Measurements from ENCODE around the gene GPR62. TPM values are rescaled to one million over a fixed set of nuclear protein-coding genes. Genes with fewer than 3 reads are reported as not detected.
A peak's percentile ranks its signal among the peaks of the same experiment; 100 is the strongest.
"Not testable (repeated sequence)": the region's sequence is repeated elsewhere in the genome, so short reads cannot be mapped to it uniquely, and the experiment has no call there.

Gene GPR62
- total RNA-seq, 2 donors from 2014 or later: 0.10 TPM; not detected in 1

DNA sequence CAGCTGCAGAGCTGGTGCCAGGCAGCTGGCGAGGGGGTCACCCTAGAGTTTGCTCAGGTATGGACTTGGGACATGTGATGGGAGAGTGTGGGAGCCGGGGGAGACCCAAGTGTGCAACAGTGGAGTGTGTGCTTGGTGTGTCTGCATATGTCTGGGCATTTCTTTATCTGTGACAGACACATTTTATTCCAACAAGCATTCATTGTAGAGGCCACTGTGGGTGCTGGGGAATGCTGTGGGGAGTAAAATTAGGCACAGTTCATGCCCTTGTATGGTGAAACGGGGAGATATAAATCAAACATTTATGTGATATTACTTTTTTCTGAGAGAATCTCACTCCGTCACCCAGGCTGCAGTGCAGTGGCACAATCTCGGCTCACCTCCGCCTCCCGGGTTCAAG lies 32.4 kb downstream of the GPR62 start:
- no peak for ATAC-seq (replicated peaks in 1 of 2)
- Mint-ChIP-seq H3K36me3 (ENCODE audit: insufficient read depth in 2 of 2) (no peaks in the 10 kb centered on the region), H3K27ac (no peak overlapping the region), H3K4me3 (no peak overlapping the region), H3K9me3 (no peaks in the 10 kb centered on the region), H3K4me1 (ENCODE audit: low read depth) (peaks cover 37% of the 10 kb centered on the region), H3K27me3 (ENCODE audit: low read depth) (no peaks in the 10 kb centered on the region)
- no peak for DNase-seq

GRCh38 chr3:51988286-51989146 lies 33.3 kb downstream of the GPR62 start:
- Mint-ChIP-seq H3K36me3 (ENCODE audit: insufficient read depth in 2 of 2) (peaks cover 0 to 3% of the 10 kb centered on the region in 2 donors), H3K9me3 (no peaks in the 10 kb centered on the region)
- ATAC-seq (replicated peaks in 1 of 2): peak in 1 of 2 donors; percentile 5

DNA sequence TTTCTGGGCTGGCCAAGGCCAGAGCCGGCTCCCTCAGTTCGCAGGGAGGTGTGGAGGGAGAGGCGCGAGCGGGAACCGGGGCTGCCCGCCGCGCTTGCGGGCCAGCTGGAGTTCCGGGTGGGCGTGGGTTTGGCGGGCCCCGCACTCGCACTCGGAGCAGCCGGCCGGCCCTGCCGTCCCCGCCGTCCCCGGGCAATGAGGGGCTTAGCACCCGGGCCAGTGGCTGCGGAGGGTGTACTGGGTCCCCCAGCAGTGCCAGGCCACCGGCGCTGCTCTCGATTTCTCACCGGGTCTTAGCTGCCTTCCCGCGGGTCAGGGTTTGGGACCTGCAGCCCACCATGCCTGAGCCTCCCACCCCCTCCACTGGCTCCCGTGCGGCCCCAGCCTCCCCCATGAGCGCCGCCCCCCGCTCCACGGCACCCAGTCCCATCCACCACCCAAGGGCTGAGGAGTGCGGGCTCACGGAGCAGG lies 35.4 kb downstream of the GPR62 start:
- H3K27ac Mint-ChIP-seq; DNase-seq; H3K27me3 Mint-ChIP-seq (ENCODE audit: low read depth); H3K9me3 Mint-ChIP-seq; H3K4me3 Mint-ChIP-seq; ATAC-seq (replicated peaks in 1 of 2): not testable (repeated sequence)
- peaks cover 33% of the 10 kb centered on the region for H3K4me1 Mint-ChIP-seq (ENCODE audit: low read depth)
- H3K36me3 Mint-ChIP-seq (ENCODE audit: insufficient read depth in 2 of 2): peaks cover 13 to 17% of the 10 kb centered on the region in 2 donors

More at GRCh38 chr3:51988286-51989146, 33.3 kb downstream of the GPR62 start:
- Mint-ChIP-seq H3K4me3 (no peak overlapping the region), H3K27me3 (ENCODE audit: low read depth) (no peaks in the 10 kb centered on the region), H3K4me1 (ENCODE audit: low read depth) (peaks cover 38% of the 10 kb centered on the region), H3K27ac (no peak overlapping the region)
- no peak for DNase-seq

GRCh38 chr3:51992017-51992682 lies 37.0 kb downstream of the GPR62 start:
- DNase-seq: no peak
- H3K9me3 Mint-ChIP-seq: no peaks in the 10 kb centered on the region
- ATAC-seq (replicated peaks in 1 of 2): no peak
- H3K36me3 Mint-ChIP-seq (ENCODE audit: insufficient read depth in 2 of 2): peaks cover 16 to 20% of the 10 kb centered on the region in 2 donors
- no peaks in the 10 kb centered on the region for H3K27me3 Mint-ChIP-seq (ENCODE audit: low read depth)
- H3K4me3 Mint-ChIP-seq: peak overlapping the region; percentile 3 to 43
- peak overlapping the region; percentile 75 for H3K27ac Mint-ChIP-seq
- H3K4me1 Mint-ChIP-seq (ENCODE audit: low read depth): peaks cover 37% of the 10 kb centered on the region

DNA sequence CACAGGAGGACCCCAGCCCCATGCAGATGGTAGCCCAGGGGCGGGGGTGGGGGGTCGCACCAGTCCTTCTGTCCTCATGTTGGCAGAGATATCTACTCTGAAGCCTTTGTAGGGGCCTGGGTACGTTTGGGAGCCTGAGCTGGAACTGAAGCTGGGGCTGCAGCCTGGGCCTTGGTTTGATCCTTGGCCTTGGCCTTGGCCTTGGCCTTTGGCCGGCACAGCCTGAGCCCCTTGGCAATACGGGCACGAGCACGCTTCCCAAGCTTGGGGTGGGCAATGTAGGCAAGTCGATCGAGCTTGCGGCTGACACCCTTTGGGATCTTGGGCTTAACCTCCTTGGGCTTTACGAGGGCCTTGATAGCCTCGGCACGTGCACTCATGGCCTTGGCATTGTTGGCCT lies 38.5 kb downstream of the GPR62 start:
- not testable (repeated sequence) for DNase-seq; ATAC-seq (replicated peaks in 1 of 2); H3K27me3 Mint-ChIP-seq (ENCODE audit: low read depth); H3K27ac Mint-ChIP-seq; H3K9me3 Mint-ChIP-seq
- Mint-ChIP-seq H3K4me3 (peak overlapping the region; percentile 97 to 100), H3K4me1 (ENCODE audit: low read depth) (peaks cover 37% of the 10 kb centered on the region), H3K36me3 (ENCODE audit: insufficient read depth in 2 of 2) (peaks cover 16 to 20% of the 10 kb centered on the region in 2 donors)

GRCh38 chr3:51994530-51994929 lies 39.3 kb downstream of the GPR62 start:
- H3K9me3 Mint-ChIP-seq: no peaks in the 10 kb centered on the region
- peaks cover 16 to 20% of the 10 kb centered on the region in 2 donors for H3K36me3 Mint-ChIP-seq (ENCODE audit: insufficient read depth in 2 of 2)
- H3K4me3 Mint-ChIP-seq: peak overlapping the region; percentile 97 to 100
- ATAC-seq (replicated peaks in 1 of 2): no peak
- peaks cover 6% of the 10 kb centered on the region for H3K27me3 Mint-ChIP-seq (ENCODE audit: low read depth)
- peak overlapping the region; percentile 98 for H3K27ac Mint-ChIP-seq
- H3K4me1 Mint-ChIP-seq (ENCODE audit: low read depth): peaks cover 37% of the 10 kb centered on the region
- DNase-seq: no peak

DNA sequence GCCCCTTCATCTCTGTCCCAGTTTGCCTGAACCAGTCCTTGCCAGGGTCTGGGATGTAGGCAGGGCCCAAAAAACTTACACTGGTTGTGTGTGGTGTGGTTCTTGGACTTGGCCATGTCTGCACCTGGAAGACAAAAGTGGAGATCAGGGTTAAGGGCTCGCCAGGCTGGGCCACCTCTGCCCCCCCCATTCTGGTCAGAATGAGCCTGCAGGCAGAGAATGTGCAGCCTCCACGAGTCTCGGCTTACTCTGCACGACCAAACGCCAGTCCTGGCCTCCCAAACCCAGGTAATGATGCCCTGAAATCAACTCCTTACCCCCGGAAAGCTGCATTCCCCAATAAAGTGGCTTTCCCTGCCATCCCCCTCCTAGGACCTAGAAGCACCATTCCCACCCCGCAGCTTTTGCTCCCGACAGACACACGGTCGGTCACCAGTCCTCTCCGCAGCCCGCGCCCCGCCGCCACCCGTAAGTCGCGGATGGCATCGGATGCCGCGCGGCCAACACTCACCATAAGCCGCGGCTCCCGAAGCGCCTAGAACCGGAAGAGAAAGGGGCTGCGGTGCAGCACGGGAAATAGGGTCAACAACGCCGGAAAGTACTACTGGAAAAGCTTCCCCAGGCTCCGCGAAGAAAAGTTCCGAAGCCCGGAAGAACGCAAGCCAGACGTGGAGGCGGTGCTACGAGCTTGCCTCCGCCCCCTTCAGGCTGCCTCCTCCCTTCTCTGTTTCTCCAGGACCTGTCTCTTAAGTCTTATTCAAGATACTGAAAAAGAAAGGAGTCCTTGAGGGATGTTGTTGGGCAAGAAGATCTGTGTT lies 40.4 kb downstream of the GPR62 start, which contains the start of gene RPL29:
Gene RPL29 (minus strand): TSS at position 550 of the 818 bp plus-strand sequence. CDS start 434 bp downstream, at position 116.
- Mint-ChIP-seq H3K27ac (peak within 1 kb of the TSS; percentile 98), H3K36me3 (ENCODE audit: insufficient read depth in 2 of 2) (peaks cover 16 to 20% of the 10 kb centered on the region in 2 donors), H3K4me3 (peak within 1 kb of the TSS; percentile 97 to 100), H3K9me3 (no peaks in the 10 kb centered on the region), H3K27me3 (ENCODE audit: low read depth) (peaks cover 6% of the 10 kb centered on the region), H3K4me1 (ENCODE audit: low read depth) (peaks cover 37% of the 10 kb centered on the region)
- DNase-seq (peak; percentile 92 to 93), ATAC-seq (replicated peaks in 1 of 2) (peak; percentile 95 to 98)

DNA sequence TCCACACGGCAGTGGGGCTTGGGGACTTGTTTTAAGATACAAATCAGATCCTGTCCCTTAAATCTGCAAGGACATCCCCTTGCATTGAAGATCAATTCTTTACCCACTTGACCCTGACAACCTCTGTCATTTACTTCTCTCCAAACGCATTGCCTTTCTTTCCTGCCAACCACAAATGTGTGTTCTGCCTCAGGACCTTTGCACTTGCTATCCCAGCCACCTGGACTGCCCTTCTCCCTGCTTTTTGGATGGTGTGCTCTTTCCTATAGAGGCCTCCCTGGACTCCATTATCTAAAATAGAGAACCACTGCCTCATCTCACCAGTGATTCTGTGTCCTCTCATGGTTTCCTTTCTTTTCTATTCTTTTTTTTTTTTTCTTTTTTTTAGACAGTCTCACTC lies 42.0 kb downstream of the GPR62 start:
- no peak for ATAC-seq (replicated peaks in 1 of 2)
- Mint-ChIP-seq H3K9me3 (no peaks in the 10 kb centered on the region), H3K36me3 (ENCODE audit: insufficient read depth in 2 of 2) (peaks cover 16 to 20% of the 10 kb centered on the region in 2 donors), H3K27ac (no peak overlapping the region), H3K4me3 (peak overlapping the region; percentile 8 to 38), H3K27me3 (ENCODE audit: low read depth) (peaks cover 6% of the 10 kb centered on the region), H3K4me1 (ENCODE audit: low read depth) (peaks cover 29% of the 10 kb centered on the region)
- no peak for DNase-seq

GRCh38 chr3:51997935-51998596 lies 42.9 kb downstream of the GPR62 start:
- Mint-ChIP-seq H3K4me1 (ENCODE audit: low read depth) (peaks cover 20% of the 10 kb centered on the region), H3K27ac (no peak overlapping the region), H3K4me3 (no peak overlapping the region), H3K9me3 (no peaks in the 10 kb centered on the region), H3K36me3 (ENCODE audit: insufficient read depth in 2 of 2) (peaks cover 16 to 20% of the 10 kb centered on the region in 2 donors), H3K27me3 (ENCODE audit: low read depth) (peaks cover 6% of the 10 kb centered on the region)
- no peak for DNase-seq
- ATAC-seq (replicated peaks in 1 of 2): no peak

GRCh38 chr3:51998774-51999173 lies 43.6 kb downstream of the GPR62 start:
- H3K27ac Mint-ChIP-seq: no peak overlapping the region
- H3K27me3 Mint-ChIP-seq (ENCODE audit: low read depth): peaks cover 6% of the 10 kb centered on the region
- H3K4me1 Mint-ChIP-seq (ENCODE audit: low read depth): peaks cover 13% of the 10 kb centered on the region
- no peak for DNase-seq
- ATAC-seq (replicated peaks in 1 of 2): no peak
- H3K36me3 Mint-ChIP-seq (ENCODE audit: insufficient read depth in 2 of 2): peaks cover 16 to 17% of the 10 kb centered on the region in 2 donors
- no peaks in the 10 kb centered on the region for H3K9me3 Mint-ChIP-seq
- H3K4me3 Mint-ChIP-seq: no peak overlapping the region

DNA sequence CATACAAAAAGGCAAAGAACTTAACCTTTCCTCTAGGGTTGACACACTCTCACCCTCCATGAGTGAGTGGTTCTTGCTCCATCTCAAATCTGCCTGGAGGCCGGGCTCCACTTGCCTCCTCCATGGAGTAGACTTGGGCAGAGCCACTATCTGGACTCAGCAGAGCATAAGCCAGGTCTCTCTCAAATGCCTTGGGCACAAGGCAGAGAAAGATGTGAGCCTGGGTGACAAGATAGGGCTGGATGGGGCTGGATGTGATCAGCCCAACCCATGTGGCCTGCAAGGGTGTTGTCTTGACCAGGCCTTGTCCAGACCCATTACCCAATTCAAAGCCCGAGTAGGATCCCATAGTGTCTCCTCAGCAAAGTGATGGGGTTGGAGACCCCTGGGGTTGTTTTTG lies 44.7 kb downstream of the GPR62 start:
- Mint-ChIP-seq H3K36me3 (ENCODE audit: insufficient read depth in 2 of 2) (peaks cover 8 to 9% of the 10 kb centered on the region in 2 donors), H3K4me1 (ENCODE audit: low read depth) (peaks cover 6% of the 10 kb centered on the region), H3K27me3 (ENCODE audit: low read depth) (peaks cover 6% of the 10 kb centered on the region), H3K4me3 (no peak overlapping the region), H3K9me3 (no peaks in the 10 kb centered on the region), H3K27ac (peak overlapping the region; percentile 72)
- ATAC-seq (replicated peaks in 1 of 2): no peak
- DNase-seq: no peak

DNA sequence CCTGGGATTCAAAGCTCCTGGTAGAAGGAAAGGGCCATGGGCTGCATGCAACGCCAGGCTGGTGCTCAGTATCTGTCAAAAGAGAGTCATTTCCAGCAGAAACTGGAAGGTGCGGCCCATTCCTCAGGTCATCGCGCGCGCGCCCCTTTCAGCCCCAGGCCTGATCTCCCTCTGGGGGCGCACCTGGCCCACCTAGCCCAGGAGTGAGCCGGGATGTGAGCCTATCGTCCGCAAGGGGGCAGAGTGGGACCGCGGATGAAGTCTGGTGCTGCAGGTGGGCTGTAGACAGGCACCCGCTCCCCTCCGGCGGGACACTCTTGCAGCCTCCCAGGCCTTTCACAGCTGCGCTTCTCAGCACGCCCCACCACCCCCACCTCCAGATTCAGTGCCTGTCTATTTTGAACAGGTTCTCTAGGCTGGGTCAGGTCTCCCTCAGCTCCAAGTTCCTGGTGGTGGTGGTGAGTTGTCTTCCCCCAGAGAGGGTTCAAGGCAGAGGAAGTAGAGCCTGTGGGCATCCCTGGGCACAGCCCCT lies 46.3 kb downstream of the GPR62 start:
- peak; percentile 88 to 90 for DNase-seq
- Mint-ChIP-seq H3K9me3 (no peaks in the 10 kb centered on the region), H3K4me3 (no peak overlapping the region), H3K4me1 (ENCODE audit: low read depth) (peaks cover 8% of the 10 kb centered on the region), H3K27me3 (ENCODE audit: low read depth) (peaks cover 6% of the 10 kb centered on the region), H3K27ac (no peak overlapping the region), H3K36me3 (ENCODE audit: insufficient read depth in 2 of 2) (no peaks in the 10 kb centered on the region)
- peak; percentile 98 to 99 for ATAC-seq (replicated peaks in 1 of 2)

Data from activated T-cell treated with anti-CD3 and anti-CD28 coated beads, Interleukin-2, amount 50 U/mL, for 72 hours (primary cell).